Measurements from ENCODE around the gene PRDX3.
A peak's percentile ranks its signal among the peaks of the same experiment; 100 is the strongest.

Gene PRDX3

GRCh38 chr10:119132521-119133345 lies 45.9 kb downstream of the PRDX3 start:
- DNase-seq (ENCODE audit: low read depth, low spot score) = no peak
- H3K4me3 ChIP-seq (ENCODE audit: low read depth, low read length) = no peak overlapping the region
- in situ Hi-C loops (cut with HindIII; ENCODE audit: low sequenced_read_pairs) = no loop called here
- TF ChIP-seq, protein P1, sequence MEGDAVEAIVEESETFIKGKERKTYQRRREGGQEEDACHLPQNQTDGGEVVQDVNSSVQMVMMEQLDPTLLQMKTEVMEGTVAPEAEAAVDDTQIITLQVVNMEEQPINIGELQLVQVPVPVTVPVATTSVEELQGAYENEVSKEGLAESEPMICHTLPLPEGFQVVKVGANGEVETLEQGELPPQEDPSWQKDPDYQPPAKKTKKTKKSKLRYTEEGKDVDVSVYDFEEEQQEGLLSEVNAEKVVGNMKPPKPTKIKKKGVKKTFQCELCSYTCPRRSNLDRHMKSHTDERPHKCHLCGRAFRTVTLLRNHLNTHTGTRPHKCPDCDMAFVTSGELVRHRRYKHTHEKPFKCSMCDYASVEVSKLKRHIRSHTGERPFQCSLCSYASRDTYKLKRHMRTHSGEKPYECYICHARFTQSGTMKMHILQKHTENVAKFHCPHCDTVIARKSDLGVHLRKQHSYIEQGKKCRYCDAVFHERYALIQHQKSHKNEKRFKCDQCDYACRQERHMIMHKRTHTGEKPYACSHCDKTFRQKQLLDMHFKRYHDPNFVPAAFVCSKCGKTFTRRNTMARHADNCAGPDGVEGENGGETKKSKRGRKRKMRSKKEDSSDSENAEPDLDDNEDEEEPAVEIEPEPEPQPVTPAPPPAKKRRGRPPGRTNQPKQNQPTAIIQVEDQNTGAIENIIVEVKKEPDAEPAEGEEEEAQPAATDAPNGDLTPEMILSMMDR (IDR thresholded peaks at IDR 0.05; ENCODE audit: low read depth, low read length) = no peak

GRCh38 chr10:119131512-119132240 lies 46.9 kb downstream of the PRDX3 start:
- H3K4me3 ChIP-seq (ENCODE audit: low read depth, low read length) = no peak overlapping the region
- peak; percentile 46 for DNase-seq (ENCODE audit: low read depth, low spot score)
- in situ Hi-C loops (cut with HindIII; ENCODE audit: low sequenced_read_pairs) = no loop called here
- TF ChIP-seq, protein P1 (IDR thresholded peaks at IDR 0.05; ENCODE audit: low read depth, low read length) = no peak

DNA sequence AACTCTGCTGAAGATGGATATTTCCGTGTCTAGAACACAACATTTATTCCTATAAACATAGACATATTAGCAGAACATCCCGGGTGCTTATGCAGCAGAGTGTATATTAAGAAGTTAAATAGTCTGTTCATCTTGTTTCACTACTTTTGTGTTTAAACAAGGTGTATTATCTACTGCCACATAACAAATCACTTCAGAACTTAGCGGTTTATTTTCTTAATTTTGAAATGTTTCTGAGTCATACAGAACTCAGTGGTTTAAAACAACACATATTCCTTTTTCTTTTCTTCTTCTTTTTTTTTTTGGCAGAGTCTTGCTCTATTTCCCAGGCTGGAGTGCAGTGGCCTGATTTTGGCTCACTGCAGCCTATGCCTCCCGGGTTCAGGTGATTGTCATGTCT lies 48.9 kb downstream of the PRDX3 start:
- no peak overlapping the region for H3K4me3 ChIP-seq (ENCODE audit: low read depth, low read length)
- in situ Hi-C loops (cut with HindIII; ENCODE audit: low sequenced_read_pairs) = no loop called here
- TF ChIP-seq, protein P1 (IDR thresholded peaks at IDR 0.05; ENCODE audit: low read depth, low read length) = no peak
- DNase-seq (ENCODE audit: low read depth, low spot score) = no peak

- H3K4me3 ChIP-seq (ENCODE audit: low read depth, low read length) = no peak overlapping the region
- in situ Hi-C loops (cut with HindIII; ENCODE audit: low sequenced_read_pairs) = no loop called here
- TF ChIP-seq, protein P1 (IDR thresholded peaks at IDR 0.05; ENCODE audit: low read depth, low read length) = no peak
- DNase-seq (ENCODE audit: low read depth, low spot score) = no peak
Measured at GRCh38 chr10:119125942-119126341, 52.7 kb downstream of the PRDX3 start.

DNA sequence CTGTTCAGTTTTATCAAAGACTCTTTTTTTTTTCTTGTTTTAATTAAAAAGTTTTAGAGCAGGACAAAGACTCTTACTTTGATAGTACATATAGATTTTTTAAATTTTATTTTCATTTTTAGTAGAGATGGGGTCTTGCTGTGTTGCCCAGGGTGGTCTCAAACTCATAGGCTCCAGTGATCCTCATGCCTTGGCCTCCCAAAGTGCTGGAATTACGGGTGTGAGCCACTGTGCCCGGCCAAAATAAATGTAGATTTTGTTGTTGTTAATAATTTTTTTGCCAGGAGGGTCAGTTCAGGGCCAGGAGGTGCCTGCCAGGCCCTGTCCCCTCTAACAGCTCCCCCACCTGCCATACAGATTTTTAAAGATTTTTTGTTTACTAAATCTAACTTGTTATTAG lies 57.7 kb downstream of the PRDX3 start:
- in situ Hi-C loops (cut with HindIII; ENCODE audit: low sequenced_read_pairs) = no loop called here
- TF ChIP-seq, protein P1 (IDR thresholded peaks at IDR 0.05; ENCODE audit: low read depth, low read length) = no peak
- no peak for DNase-seq (ENCODE audit: low read depth, low spot score)
- no peak overlapping the region for H3K4me3 ChIP-seq (ENCODE audit: low read depth, low read length)

DNA sequence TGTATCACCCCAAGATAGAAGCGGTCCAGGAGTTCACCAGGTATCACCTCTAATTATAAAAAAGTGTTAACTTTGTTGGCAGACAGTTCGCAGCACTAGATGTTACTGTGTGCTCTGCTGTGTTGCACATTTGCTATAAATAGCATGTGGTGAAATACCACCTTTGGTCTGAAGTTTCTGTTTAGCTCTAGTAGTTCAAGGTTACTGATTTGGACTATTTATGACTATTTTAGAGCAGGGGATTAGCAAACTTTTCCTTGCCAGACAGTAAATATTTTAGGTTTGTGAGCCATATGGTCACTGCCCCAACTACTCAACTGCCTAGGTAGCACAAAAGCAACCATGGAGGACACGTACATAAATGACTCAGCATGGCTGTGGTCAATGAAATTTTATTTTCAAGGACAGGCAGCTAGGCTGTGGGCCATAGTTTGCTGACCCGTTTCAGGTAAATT lies 58.2 kb downstream of the PRDX3 start:
- TF ChIP-seq, protein P1 (IDR thresholded peaks at IDR 0.05; ENCODE audit: low read depth, low read length) = no peak
- peak; percentile 37 for DNase-seq (ENCODE audit: low read depth, low spot score)
- no peak overlapping the region for H3K4me3 ChIP-seq (ENCODE audit: low read depth, low read length)
- in situ Hi-C loops (cut with HindIII; ENCODE audit: low sequenced_read_pairs) = no loop called here

Data from astrocyte of the spinal cord (primary cell).